SK-N-SH (cell line): Measurements from ENCODE around the gene ARHGAP26.

Source experiments
- GABPA ChIP-seq: IDR thresholded peaks from 2 replicates; pipeline ENCODE4 v1.4.0; 2012; ENCODE audit warnings: low read depth, mild to moderate bottlenecking
- NFIC ChIP-seq: IDR thresholded peaks from 2 replicates; pipeline ENCODE4 v1.4.0; 2012; ENCODE audit warnings: borderline replicate concordance
- POLR2AphosphoS5 ChIP-seq: IDR thresholded peaks from 2 replicates; pipeline ENCODE4 v1.6.1; 2012; ENCODE audit warnings: low read depth, low read length
- TF ChIP-seq, protein P1 (sequence below): IDR thresholded peaks from 2 replicates; pipeline ENCODE4; 2012

DNA sequence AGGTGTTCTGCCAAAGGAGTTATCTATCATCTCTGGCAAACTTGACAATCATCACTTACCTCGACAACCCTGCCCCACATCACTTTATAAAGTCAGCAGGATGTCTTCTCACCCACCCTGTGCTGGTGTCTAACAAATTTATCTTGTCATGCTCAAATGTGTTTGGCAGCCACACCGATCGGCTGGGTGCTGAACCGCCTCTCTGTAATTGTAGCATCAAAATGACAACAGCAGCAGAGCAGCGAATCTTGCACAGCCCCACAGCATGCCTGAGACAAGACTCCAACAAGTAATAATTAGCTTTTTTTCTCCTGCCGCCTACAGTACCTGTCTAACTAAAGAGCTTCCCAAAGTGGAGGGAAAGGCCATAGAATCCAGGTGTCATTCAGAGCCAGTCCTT is 457.1 kb downstream of the ARHGAP26 start:
- TF ChIP-seq GABPA (no peak), NFIC (no peak), POLR2AphosphoS5 (no peak)
- TF ChIP-seq, protein P1, sequence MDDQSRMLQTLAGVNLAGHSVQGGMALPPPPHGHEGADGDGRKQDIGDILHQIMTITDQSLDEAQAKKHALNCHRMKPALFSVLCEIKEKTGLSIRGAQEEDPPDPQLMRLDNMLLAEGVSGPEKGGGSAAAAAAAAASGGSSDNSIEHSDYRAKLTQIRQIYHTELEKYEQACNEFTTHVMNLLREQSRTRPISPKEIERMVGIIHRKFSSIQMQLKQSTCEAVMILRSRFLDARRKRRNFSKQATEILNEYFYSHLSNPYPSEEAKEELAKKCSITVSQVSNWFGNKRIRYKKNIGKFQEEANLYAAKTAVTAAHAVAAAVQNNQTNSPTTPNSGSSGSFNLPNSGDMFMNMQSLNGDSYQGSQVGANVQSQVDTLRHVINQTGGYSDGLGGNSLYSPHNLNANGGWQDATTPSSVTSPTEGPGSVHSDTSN = no peak
